BE2C (cell line): Measurements from ENCODE around the gene CITED1.
"Not testable (repeated sequence)": the region's sequence is repeated elsewhere in the genome, so short reads cannot be mapped to it uniquely, and the experiment has no call there.

ENCODE experiments used
- DNase-seq: peaks from one replicate; pipeline ENCODE4 v3.0.0-alpha.2; 2020
- H3K27me3 ChIP-seq: fragments of 250-450 bp; sonication (Bioruptor Pico); 2 replicates; pipeline ENCODE4 v1.5.1; 2020; ENCODE audit warnings: mild to moderate bottlenecking
- H3K36me3 ChIP-seq: fragments of 250-450 bp; sonication (Bioruptor Pico); 2 replicates; pipeline ENCODE4 v1.5.1; 2020; ENCODE audit warnings: mild to moderate bottlenecking
- H3K4me1 ChIP-seq: fragments of 250-450 bp; sonication (Bioruptor Pico); 2 replicates; pipeline ENCODE4 v1.5.1; 2020
- H3K4me3 ChIP-seq: 2 replicates; pipeline ENCODE4 v1.5.1; 2011; ENCODE audit warnings: low read depth, low read length
- H3K9me3 ChIP-seq: fragments of 250-450 bp; sonication (Bioruptor Pico); 2 replicates; pipeline ENCODE4 v1.5.1; 2020
- TF ChIP-seq, protein P1 (sequence below): IDR thresholded peaks from 2 replicates; pipeline ENCODE4 v1.5.1; 2012; ENCODE audit warnings: mild to moderate bottlenecking, low read depth, low read length

The CITED1 gene

GRCh38 chrX:72347366-72347765 lies 41.7 kb upstream of the CITED1 start:
- peak; percentile 18 for DNase-seq
- no peaks in the 10 kb centered on the region for H3K36me3 ChIP-seq
- H3K9me3 ChIP-seq, result no peaks in the 10 kb centered on the region

DNA sequence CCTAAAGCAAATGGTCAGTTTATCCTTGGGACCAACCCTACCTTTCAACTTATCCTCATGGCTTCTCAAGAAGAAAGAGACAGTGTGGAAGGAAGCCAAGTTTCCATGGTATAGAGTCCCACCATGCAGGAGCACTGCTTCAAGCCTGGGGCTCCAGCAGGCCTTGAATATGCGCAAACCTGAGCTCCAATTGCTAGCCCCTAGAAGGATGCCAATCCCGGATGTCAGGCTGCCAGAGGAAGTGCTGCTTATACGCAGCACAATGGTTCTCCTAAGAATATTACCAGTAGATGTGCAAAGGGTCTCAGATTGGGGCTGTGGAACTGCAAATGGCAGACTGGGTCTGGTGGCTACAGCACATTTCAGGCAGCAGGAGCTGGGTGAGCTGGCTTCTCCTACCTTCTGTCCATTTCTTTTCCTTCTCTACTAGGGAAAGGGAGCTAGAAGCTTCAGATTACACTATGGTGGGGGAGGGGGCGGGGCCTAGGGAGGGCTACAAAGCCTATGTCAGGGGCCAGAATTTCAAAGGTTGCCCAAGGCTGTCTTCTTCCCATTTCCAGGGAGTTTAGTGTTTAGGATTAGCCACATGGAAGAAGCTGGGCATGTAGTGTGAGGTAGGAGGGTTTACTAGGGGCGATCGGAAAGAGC lies 40.7 kb upstream of the CITED1 start:
- DNase-seq, result no peak
- Histone ChIP-seq H3K4me1 (peaks cover 4% of the 10 kb centered on the region; the same call in 1 of the 2 replicates), H3K36me3 (no peaks in the 10 kb centered on the region), H3K4me3 (no peak overlapping the region), H3K27me3 (no peaks in the 10 kb centered on the region), H3K9me3 (no peaks in the 10 kb centered on the region)
- TF ChIP-seq, protein P1, sequence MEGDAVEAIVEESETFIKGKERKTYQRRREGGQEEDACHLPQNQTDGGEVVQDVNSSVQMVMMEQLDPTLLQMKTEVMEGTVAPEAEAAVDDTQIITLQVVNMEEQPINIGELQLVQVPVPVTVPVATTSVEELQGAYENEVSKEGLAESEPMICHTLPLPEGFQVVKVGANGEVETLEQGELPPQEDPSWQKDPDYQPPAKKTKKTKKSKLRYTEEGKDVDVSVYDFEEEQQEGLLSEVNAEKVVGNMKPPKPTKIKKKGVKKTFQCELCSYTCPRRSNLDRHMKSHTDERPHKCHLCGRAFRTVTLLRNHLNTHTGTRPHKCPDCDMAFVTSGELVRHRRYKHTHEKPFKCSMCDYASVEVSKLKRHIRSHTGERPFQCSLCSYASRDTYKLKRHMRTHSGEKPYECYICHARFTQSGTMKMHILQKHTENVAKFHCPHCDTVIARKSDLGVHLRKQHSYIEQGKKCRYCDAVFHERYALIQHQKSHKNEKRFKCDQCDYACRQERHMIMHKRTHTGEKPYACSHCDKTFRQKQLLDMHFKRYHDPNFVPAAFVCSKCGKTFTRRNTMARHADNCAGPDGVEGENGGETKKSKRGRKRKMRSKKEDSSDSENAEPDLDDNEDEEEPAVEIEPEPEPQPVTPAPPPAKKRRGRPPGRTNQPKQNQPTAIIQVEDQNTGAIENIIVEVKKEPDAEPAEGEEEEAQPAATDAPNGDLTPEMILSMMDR, result no peak

More at GRCh38 chrX:72347366-72347765, 41.7 kb upstream of the CITED1 start:
- Histone ChIP-seq H3K27me3 (no peaks in the 10 kb centered on the region), H3K4me1 (peaks cover 4% of the 10 kb centered on the region; the same call in 1 of the 2 replicates), H3K4me3 (no peak overlapping the region)
- TF ChIP-seq, protein P1, result no peak

- DNase-seq, result no peak
- no peaks in the 10 kb centered on the region for H3K27me3 ChIP-seq
- H3K9me3 ChIP-seq, result no peaks in the 10 kb centered on the region
- H3K4me1 ChIP-seq, result no peaks in the 10 kb centered on the region
- H3K4me3 ChIP-seq, result no peak overlapping the region
- H3K36me3 ChIP-seq, result no peaks in the 10 kb centered on the region
- TF ChIP-seq, protein P1, result no peak
Measured at GRCh38 chrX:72340626-72341025, 34.9 kb upstream of the CITED1 start.

DNA sequence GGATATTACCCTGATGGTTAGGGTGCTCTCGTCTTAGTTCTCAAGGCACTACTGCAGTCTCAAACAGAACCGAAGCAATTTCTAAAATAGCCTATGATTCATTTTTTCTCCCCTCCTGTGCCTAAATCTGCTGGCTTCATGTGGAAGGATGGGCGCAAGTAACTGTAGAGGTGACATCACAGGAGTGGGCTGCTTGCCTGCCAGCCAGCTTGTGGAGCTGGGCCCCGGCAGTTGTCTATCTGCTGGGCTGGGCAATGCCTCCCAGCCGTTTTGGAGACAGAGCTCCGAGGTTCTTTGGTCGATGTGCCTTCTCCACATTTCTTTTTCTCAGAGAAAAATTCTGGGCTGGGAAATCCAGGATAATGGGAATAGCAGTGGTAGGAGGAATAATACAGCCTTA lies 34.3 kb upstream of the CITED1 start:
- Histone ChIP-seq H3K27me3 (no peaks in the 10 kb centered on the region), H3K36me3 (no peaks in the 10 kb centered on the region), H3K4me1 (no peaks in the 10 kb centered on the region), H3K9me3 (no peaks in the 10 kb centered on the region), H3K4me3 (no peak overlapping the region)
- TF ChIP-seq, protein P1, result no peak
- no peak for DNase-seq

DNA sequence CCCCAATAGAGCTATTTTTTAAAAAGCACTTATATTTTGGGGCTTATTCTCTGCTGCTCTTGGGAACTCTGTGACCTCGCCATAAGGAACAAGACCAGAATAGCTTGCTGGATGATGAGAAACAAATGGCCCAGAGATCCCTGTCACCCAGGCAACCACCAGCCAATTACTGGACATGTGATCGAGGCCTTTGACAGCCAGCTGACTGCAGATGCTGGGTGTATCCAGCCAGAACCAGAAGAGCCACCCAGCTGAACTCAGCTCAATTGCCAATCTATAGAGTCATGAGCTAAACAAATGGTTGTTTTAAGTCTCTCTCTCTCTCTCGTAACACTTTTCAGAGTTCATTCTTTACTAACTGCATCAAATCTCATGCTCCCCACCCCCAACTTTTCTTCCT lies 24.4 kb upstream of the CITED1 start:
- Histone ChIP-seq H3K27me3 (no peaks in the 10 kb centered on the region), H3K9me3 (no peaks in the 10 kb centered on the region), H3K36me3 (no peaks in the 10 kb centered on the region), H3K4me1 (no peaks in the 10 kb centered on the region), H3K4me3 (no peak overlapping the region)
- TF ChIP-seq, protein P1, result no peak
- no peak for DNase-seq

GRCh38 chrX:72326605-72327300 lies 21.0 kb upstream of the CITED1 start:
- no peak overlapping the region for H3K4me3 ChIP-seq
- H3K36me3 ChIP-seq, result no peaks in the 10 kb centered on the region
- no peaks in the 10 kb centered on the region for H3K27me3 ChIP-seq
- no peaks in the 10 kb centered on the region for H3K9me3 ChIP-seq
- DNase-seq, result no peak
- H3K4me1 ChIP-seq, result no peaks in the 10 kb centered on the region
- TF ChIP-seq, protein P1, result no peak

GRCh38 chrX:72319651-72320050 lies 13.9 kb upstream of the CITED1 start:
- not testable (repeated sequence) for H3K9me3 ChIP-seq, H3K4me3 ChIP-seq, DNase-seq, H3K4me1 ChIP-seq, H3K27me3 ChIP-seq, H3K36me3 ChIP-seq
